SK-N-SH treated with all-trans-retinoic acid at 6 μM for 48 hours (cell line): ENCODE measurements around the gene ADRA1B.

Experiments used
- ARNTL ChIP-seq: fragments of 450-650 bp; formaldehyde crosslinking; IDR thresholded peaks from 2 replicates; pipeline ENCODE4 v1.5.0; 2020; ENCODE audit warnings: low read depth, mild to moderate bottlenecking, moderate library complexity, borderline replicate concordance
- BACH2 ChIP-seq: fragments of 250-450 bp; sonication (Bioruptor Pico); IDR thresholded peaks from 2 replicates; pipeline ENCODE4 v1.9.0; 2021; ENCODE audit warnings: mild to moderate bottlenecking, borderline replicate concordance
- CSDC2 ChIP-seq: fragments of 250-450 bp; sonication (Bioruptor Pico); IDR thresholded peaks from 2 replicates; pipeline ENCODE4 v1.5.0; 2020; ENCODE audit warnings: mild to moderate bottlenecking, moderate library complexity
- OSR1 ChIP-seq: fragments of 250-450 bp; sonication (Bioruptor Pico); IDR thresholded peaks from 2 replicates; pipeline ENCODE4 v1.8.0; 2022; ENCODE audit warnings: moderate library complexity, mild to moderate bottlenecking, inconsistent platforms
- PATZ1 ChIP-seq: fragments of 250-450 bp; sonication (Bioruptor Pico); IDR thresholded peaks from 2 replicates; pipeline ENCODE4 v1.8.0; 2020; ENCODE audit warnings: mild to moderate bottlenecking, moderate library complexity, borderline replicate concordance
- PPARA ChIP-seq: fragments of 250-450 bp; sonication (Bioruptor Pico); IDR thresholded peaks from 2 replicates; pipeline ENCODE4 v1.5.0; 2020; ENCODE audit warnings: mild to moderate bottlenecking, borderline replicate concordance
- RARB ChIP-seq: fragments of 250-450 bp; sonication (Bioruptor Pico); IDR thresholded peaks from 2 replicates; pipeline ENCODE4 v1.8.0; 2021; ENCODE audit warnings: mild to moderate bottlenecking, moderate library complexity
- SNAI2 ChIP-seq: fragments of 250-450 bp; sonication (Bioruptor Pico); IDR thresholded peaks from 2 replicates; pipeline ENCODE4 v1.5.0; 2020; ENCODE audit warnings: mild to moderate bottlenecking, moderate library complexity
- TOX ChIP-seq: fragments of 250-450 bp; sonication (Bioruptor Pico); IDR thresholded peaks from 2 replicates; pipeline ENCODE4 v1.8.0; 2021; ENCODE audit warnings: mild to moderate bottlenecking, moderate library complexity, borderline replicate concordance
- ZC3H10 ChIP-seq: fragments of 250-450 bp; sonication (Bioruptor Pico); IDR thresholded peaks from 2 replicates; pipeline ENCODE4 v1.5.1; 2021; ENCODE audit warnings: mild to moderate bottlenecking, moderate library complexity
- ZFP3 ChIP-seq: fragments of 250-450 bp; sonication (Bioruptor Pico); IDR thresholded peaks from 2 replicates; pipeline ENCODE4 v1.5.0; 2020; ENCODE audit warnings: mild to moderate bottlenecking, moderate library complexity
- ZFP30 ChIP-seq: fragments of 450-650 bp; formaldehyde crosslinking; IDR thresholded peaks from 2 replicates; pipeline ENCODE4 v1.5.0; 2022; ENCODE audit warnings: mild to moderate bottlenecking, moderate library complexity
- ZNF8 ChIP-seq: fragments of 450-650 bp; formaldehyde crosslinking; IDR thresholded peaks from 2 replicates; pipeline ENCODE4 v1.5.0; 2020; ENCODE audit warnings: mild to moderate bottlenecking, moderate library complexity

GRCh38 chr5:159906463-159906862, 9.8 kb upstream of the ADRA1B start:
- TF ChIP-seq ARNTL (CRISPR knock-in tag): no peak
- TF ChIP-seq BACH2 (CRISPR knock-in tag): no peak
- no peak for TF ChIP-seq PATZ1 (CRISPR knock-in tag)
- TF ChIP-seq ZFP30: no peak
- TF ChIP-seq RARB (CRISPR knock-in tag): no peak
- no peak for TF ChIP-seq ZC3H10 (CRISPR knock-in tag)
- TF ChIP-seq PPARA (CRISPR knock-in tag): no peak
- TF ChIP-seq ZFP3 (CRISPR knock-in tag): no peak
- TF ChIP-seq ZNF8: no peak
- TF ChIP-seq TOX (CRISPR knock-in tag): no peak
- TF ChIP-seq CSDC2: no peak
- TF ChIP-seq OSR1 (CRISPR knock-in tag): no peak
- TF ChIP-seq SNAI2 (CRISPR knock-in tag): no peak
